HepG2 (cell line): Measurements from ENCODE around the gene NEAT1. TPM values are rescaled to one million over a fixed set of nuclear protein-coding genes. Genes with fewer than 3 reads are reported as not detected.

Experiments used
- ARHGAP35 ChIP-seq: sonication (generic); formaldehyde crosslinking; IDR thresholded peaks from 2 replicates; pipeline ENCODE4 v1.9.0; 2022; ENCODE audit warnings: mild to moderate bottlenecking, inconsistent platforms, moderate library complexity, missing genetic modification reagents, borderline replicate concordance
- NFAT5 ChIP-seq: sonication (generic); formaldehyde crosslinking; IDR thresholded peaks from 2 replicates; pipeline ENCODE4 v1.4.0; 2020; ENCODE audit warnings: missing genetic modification reagents
- SNAPC4 ChIP-seq: sonication (generic); formaldehyde crosslinking; IDR thresholded peaks from 2 replicates; pipeline ENCODE4 v1.4.0; 2020; ENCODE audit warnings: mild to moderate bottlenecking, missing genetic modification reagents
- SP1 ChIP-seq, 2 experiments: fragments of 450-650 bp in 1 of 2; sonication (generic) in 1 of 2; formaldehyde crosslinking in 1 of 2; IDR thresholded peaks; 2 replicates each; pipeline versions ENCODE4 v1.4.0 to v1.6.1; 2016 to 2020; ENCODE audit warnings: missing genetic modification reagents in 1 of 2
- TGIF2 ChIP-seq: IDR thresholded peaks from 2 replicates; pipeline ENCODE4 v1.6.1; 2016; ENCODE audit warnings: control low read depth, missing compliant biosample characterization
- YY1 ChIP-seq: IDR thresholded peaks from 2 replicates; pipeline ENCODE4 v1.6.1; 2011; ENCODE audit warnings: low read length, low read depth, moderate library complexity, mild to moderate bottlenecking; ENCODE audit not compliant: insufficient read depth, insufficient replicate concordance
- polyA plus RNA-seq, 8 experiments: library from polyadenylated mRNA; depleted of rRNA in 3 of 8; stranded (reverse) in 7 of 8; unstranded in 1 of 8; fragments of >200 nt; fragmentation: Illumina TruSeq in 4 of 8; extraction: Trizol in 4 of 8; gene quantifications; 2 replicates each; pipeline versions ENCODE4 v1.2.1 to v1.2.3, GENCODE V29; 2011 to 2016; ENCODE audit warnings: low read depth in 4 of 8, missing spikeins in 1 of 8, mixed read lengths in 1 of 8; ENCODE audit not compliant: insufficient read depth in 1 of 8
- total RNA-seq, 5 experiments: library from RNA; depleted of rRNA; stranded (reverse); fragments of >200 nt; fragmentation: Illumina TruSeq; extraction: Trizol; gene quantifications; 2 replicates each; pipeline ENCODE4 v1.2.3, GENCODE V29; 2016; ENCODE audit warnings: low read depth in 1 of 5
- TF ChIP-seq, protein P1 (sequence below), 2 experiments: fragments of 450-650 bp in 1 of 2; sonication (generic) in 1 of 2; formaldehyde crosslinking in 1 of 2; IDR thresholded peaks; 2 replicates each; pipeline versions ENCODE4 v1.6.1 to v1.8.0; 2016 to 2022; ENCODE audit warnings: antibody characterized with exemption in 1 of 2, mild to moderate bottlenecking in 1 of 2, missing genetic modification reagents in 1 of 2

The NEAT1 gene
- total and polyA plus RNA-seq, 2 of the 13 experiments (the other 11 are each of a cell fraction or from before 2014, with no cell fraction given), result 20.5 to 41.2 TPM

- TF ChIP-seq TGIF2 (no peak), ARHGAP35 (CRISPR knock-in tag) (no peak), SP1 (IDR thresholded peaks at IDR 0.05) (no peak), SP1 (CRISPR knock-in tag; IDR thresholded peaks at IDR 0.05) (0 out of 2 replicates have a peak, but pooled peaks have one; percentile 2), SNAPC4 (CRISPR knock-in tag) (no peak), YY1 (peak; percentile 30), NFAT5 (CRISPR knock-in tag) (peak; percentile 82; the same call in 1 of the 2 replicates)
- TF ChIP-seq, protein P1, sequence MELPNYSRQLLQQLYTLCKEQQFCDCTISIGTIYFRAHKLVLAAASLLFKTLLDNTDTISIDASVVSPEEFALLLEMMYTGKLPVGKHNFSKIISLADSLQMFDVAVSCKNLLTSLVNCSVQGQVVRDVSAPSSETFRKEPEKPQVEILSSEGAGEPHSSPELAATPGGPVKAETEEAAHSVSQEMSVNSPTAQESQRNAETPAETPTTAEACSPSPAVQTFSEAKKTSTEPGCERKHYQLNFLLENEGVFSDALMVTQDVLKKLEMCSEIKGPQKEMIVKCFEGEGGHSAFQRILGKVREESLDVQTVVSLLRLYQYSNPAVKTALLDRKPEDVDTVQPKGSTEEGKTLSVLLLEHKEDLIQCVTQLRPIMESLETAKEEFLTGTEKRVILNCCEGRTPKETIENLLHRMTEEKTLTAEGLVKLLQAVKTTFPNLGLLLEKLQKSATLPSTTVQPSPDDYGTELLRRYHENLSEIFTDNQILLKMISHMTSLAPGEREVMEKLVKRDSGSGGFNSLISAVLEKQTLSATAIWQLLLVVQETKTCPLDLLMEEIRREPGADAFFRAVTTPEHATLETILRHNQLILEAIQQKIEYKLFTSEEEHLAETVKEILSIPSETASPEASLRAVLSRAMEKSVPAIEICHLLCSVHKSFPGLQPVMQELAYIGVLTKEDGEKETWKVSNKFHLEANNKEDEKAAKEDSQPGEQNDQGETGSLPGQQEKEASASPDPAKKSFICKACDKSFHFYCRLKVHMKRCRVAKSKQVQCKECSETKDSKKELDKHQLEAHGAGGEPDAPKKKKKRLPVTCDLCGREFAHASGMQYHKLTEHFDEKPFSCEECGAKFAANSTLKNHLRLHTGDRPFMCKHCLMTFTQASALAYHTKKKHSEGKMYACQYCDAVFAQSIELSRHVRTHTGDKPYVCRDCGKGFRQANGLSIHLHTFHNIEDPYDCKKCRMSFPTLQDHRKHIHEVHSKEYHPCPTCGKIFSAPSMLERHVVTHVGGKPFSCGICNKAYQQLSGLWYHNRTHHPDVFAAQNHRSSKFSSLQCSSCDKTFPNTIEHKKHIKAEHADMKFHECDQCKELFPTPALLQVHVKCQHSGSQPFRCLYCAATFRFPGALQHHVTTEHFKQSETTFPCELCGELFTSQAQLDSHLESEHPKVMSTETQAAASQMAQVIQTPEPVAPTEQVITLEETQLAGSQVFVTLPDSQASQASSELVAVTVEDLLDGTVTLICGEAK (IDR thresholded peaks at IDR 0.05), result no peak
- TF ChIP-seq, protein P1 (CRISPR knock-in tag; IDR thresholded peaks at IDR 0.05), result peak; percentile 71; the same call in 1 of the 2 replicates
These were observed 66.6 kb downstream of the NEAT1 start (continued) for GRCh38 chr11:65489035-65489705.
